GM12891 (cell line): Measurements from ENCODE around the gene LRRC8B.

Experiments
- POLR2A ChIP-seq: IDR thresholded peaks from 2 replicates; pipeline ENCODE4 v1.6.1; 2011; ENCODE audit warnings: low read depth, low read length, control low read depth
- POLR2AphosphoS5 ChIP-seq: IDR thresholded peaks from 2 replicates; pipeline ENCODE4 v1.6.1; 2011; ENCODE audit warnings: low read depth, low read length, control low read depth
- TAF1 ChIP-seq: IDR thresholded peaks from 2 replicates; pipeline ENCODE4 v1.6.1; 2011; ENCODE audit warnings: low read depth, low read length, control low read depth

- TF ChIP-seq POLR2A, result no peak
- TF ChIP-seq POLR2AphosphoS5, result no peak
- TF ChIP-seq TAF1, result no peak
Measured at GRCh38 chr1:89590341-89591080, 65.9 kb downstream of the LRRC8B start.
